HCT116 (cell line): Measurements from ENCODE around the gene PCDHGB3. TPM values are rescaled to one million over a fixed set of nuclear protein-coding genes. Genes with fewer than 3 reads are reported as not detected.
"Not testable (repeated sequence)": the region's sequence is repeated elsewhere in the genome, so short reads cannot be mapped to it uniquely, and the experiment has no call there.

Experiments
- ATAC-seq: fragments of 200-7000 bp; cut with Tn5 transposase; 2 replicates; pipeline ENCODE4 v1.9.1; 2020; ENCODE audit warnings: mild to moderate bottlenecking, moderate library complexity
- BruUV-seq: library from RNA; stranded (reverse); fragments of 400-500 nt; replicated peaks from 2 replicates; lab custom pipeline; 2021; lab: Mats Ljungman, UMichigan
- CTCF ChIA-PET: fragments of 300-600 bp; sonication (Branson Sonifier 250); formaldehyde crosslinking; loops from one replicate; lab custom pipeline; 2021; ENCODE audit warnings: antibody characterized with exemption; lab: Charles Lee
- POLR2A ChIA-PET: fragments of 300-600, 350-600 bp; sonication (Branson Sonifier 250); formaldehyde crosslinking; loops from one replicate; lab custom pipeline; 2021; ENCODE audit warnings: antibody characterized with exemption; lab: Charles Lee
- RAD21 ChIA-PET, 2 experiments: fragments of 300-600 bp; sonication (Branson Sonifier 250); formaldehyde crosslinking; loops; one replicate each; lab custom pipeline; 2023; ENCODE audit warnings: low total read pairs in 2 of 2; ENCODE audit not compliant: uncharacterized antibody in 2 of 2, unreplicated experiment in 2 of 2, low non-redundant PET in 1 of 2; lab: Charles Lee
- DNase-seq: peaks from one replicate; pipeline ENCODE4 v3.0.0-alpha.2; 2010; ENCODE audit warnings: low read depth, low spot score
- H2AFZ ChIP-seq: fragments of 200-600 bp; shearing (Covaris generic), sonication (generic); 2 replicates; pipeline ENCODE4 v1.6.1; 2017; ENCODE audit warnings: low read depth, mixed run types, mixed read lengths, antibody characterized with exemption, low read length; ENCODE audit not compliant: poor library complexity, severe bottlenecking
- H3K27ac ChIP-seq: 2 replicates; pipeline ENCODE4 v1.5.1; 2012; ENCODE audit warnings: low read depth, low read length
- H3K27me3 ChIP-seq: fragments of 200-600 bp; sonication (generic); 2 replicates; pipeline ENCODE4 v1.6.1; 2016; ENCODE audit warnings: mixed run types, low read length, mixed read lengths; ENCODE audit not compliant: insufficient read depth
- H3K36me3 ChIP-seq, 2 experiments: fragments of 200-500 bp in 1 of 2; fragments of 200-600 bp in 1 of 2; sonication (Bioruptor generic) in 1 of 2; sonication (generic) in 1 of 2; 2 replicates each; pipeline versions ENCODE4 v1.5.1 to v1.6.1; 2014 to 2016; ENCODE audit warnings: low read length in 2 of 2, inconsistent platforms in 1 of 2, mixed read lengths in 1 of 2, mixed run types in 1 of 2; ENCODE audit not compliant: insufficient read depth in 2 of 2, control insufficient read depth in 1 of 2
- H3K4me1 ChIP-seq, 2 experiments: fragments of 200-600 bp in 1 of 2; sonication (generic) in 1 of 2; 2 replicates each; pipeline versions ENCODE4 v1.5.1 to v1.6.1; 2012 to 2017; ENCODE audit warnings: low read length in 2 of 2, inconsistent platforms in 1 of 2, mild to moderate bottlenecking in 1 of 2, mixed read lengths in 1 of 2, mixed run types in 1 of 2, moderate library complexity in 1 of 2; ENCODE audit not compliant: insufficient read depth in 2 of 2, control insufficient read depth in 1 of 2
- H3K4me2 ChIP-seq: fragments of 200-600 bp; sonication (generic); 2 replicates; pipeline ENCODE4 v1.6.1; 2017; ENCODE audit warnings: mixed run types, low read length, mixed read lengths
- H3K4me3 ChIP-seq, 2 experiments: fragments of 200-600 bp in 1 of 2; sonication (generic) in 1 of 2; replicated peaks in 1 of 2; 2 replicates each; pipeline ENCODE4 v1.5.1; 2011 to 2016; ENCODE audit warnings: low read length in 2 of 2, control low read depth in 1 of 2, low read depth in 1 of 2, mild to moderate bottlenecking in 1 of 2, mixed read lengths in 1 of 2, mixed run types in 1 of 2
- H3K79me2 ChIP-seq: fragments of 200-600 bp; sonication (generic); 2 replicates; pipeline ENCODE4 v1.6.1; 2017; ENCODE audit warnings: mild to moderate bottlenecking, mixed run types, low read length, moderate library complexity, mixed read lengths; ENCODE audit not compliant: insufficient read depth
- H3K9ac ChIP-seq: fragments of 200-600 bp; sonication (generic); 2 replicates; pipeline ENCODE4 v1.6.1; 2016; ENCODE audit warnings: low read length, mixed read lengths
- H3K9me2 ChIP-seq: fragments of 200-600 bp; sonication (generic), shearing (Covaris generic); 2 replicates; pipeline ENCODE4 v1.6.1; 2017; ENCODE audit warnings: mixed run types, mild to moderate bottlenecking, moderate library complexity; ENCODE audit not compliant: insufficient read depth
- H3K9me3 ChIP-seq, 2 experiments: fragments of 200-500 bp in 1 of 2; fragments of 200-600 bp in 1 of 2; sonication (Bioruptor generic) in 1 of 2; sonication (generic) in 1 of 2; 2 replicates each; pipeline ENCODE4 v1.6.1; 2014 to 2017; ENCODE audit warnings: low read length in 2 of 2, mixed read lengths in 2 of 2, inconsistent platforms in 1 of 2, low read depth in 1 of 2, mild to moderate bottlenecking in 1 of 2, mixed run types in 1 of 2, moderate library complexity in 1 of 2; ENCODE audit not compliant: control insufficient read depth in 1 of 2, insufficient read depth in 1 of 2
- H4K20me1 ChIP-seq: fragments of 200-600 bp; sonication (generic), shearing (Covaris generic); 2 replicates; pipeline ENCODE4 v1.6.1; 2017; ENCODE audit warnings: mixed run types, mild to moderate bottlenecking, moderate library complexity; ENCODE audit not compliant: insufficient read depth
- EZH2phosphoT487 ChIP-seq: fragments of 200-600 bp; IDR thresholded peaks from 2 replicates; pipeline ENCODE4 v1.6.1; 2018; ENCODE audit warnings: antibody characterized with exemption, borderline replicate concordance
- JUND ChIP-seq: IDR thresholded peaks from 2 replicates; pipeline ENCODE4 v1.6.1; 2012
- POLR2A ChIP-seq: IDR thresholded peaks from 2 replicates; pipeline ENCODE4 v1.7.0; 2011; ENCODE audit warnings: borderline replicate concordance; ENCODE audit not compliant: insufficient read depth, insufficient read length; ENCODE audit errors: extremely low read depth
- POLR2AphosphoS5 ChIP-seq: IDR thresholded peaks from 2 replicates; pipeline ENCODE4 v1.6.1; 2011; ENCODE audit warnings: mild to moderate bottlenecking, low read depth, low read length, moderate library complexity
- RAD21 ChIP-seq: IDR thresholded peaks from 2 replicates; pipeline ENCODE4 v1.6.1; 2012; ENCODE audit warnings: low read depth, mild to moderate bottlenecking
- SP1 ChIP-seq: IDR thresholded peaks from 2 replicates; pipeline ENCODE4 v1.6.1; 2012; ENCODE audit warnings: low read depth
- SRF ChIP-seq: IDR thresholded peaks from 2 replicates; pipeline ENCODE4 v1.6.1; 2012; ENCODE audit warnings: low read depth
- intact Hi-C: fragments of 100-400 bp; cut with micrococcal nuclease; formaldehyde crosslinking; loops from 2 replicates; pipeline ENCODE4 v1.10.0; 2022
- total RNA-seq: library from RNA; stranded (reverse); gene quantifications from one replicate; pipeline ENCODE4 v1.2.1, GENCODE V29; 2021; ENCODE audit not compliant: unreplicated experiment
- TF ChIP-seq, protein P1 (sequence below), 3 experiments: fragments of 200-600 bp in 1 of 3; sonication (generic) in 1 of 3; IDR thresholded peaks in 2 of 3; conservative IDR thresholded peaks in 1 of 3; 2 replicates each; pipeline ENCODE4 v1.5.1; 2012 to 2017; ENCODE audit warnings: low read depth in 2 of 3, low read length in 2 of 3, antibody characterized with exemption in 1 of 3, borderline replicate concordance in 1 of 3, control low read depth in 1 of 3, mild to moderate bottlenecking in 1 of 3, mixed read lengths in 1 of 3, mixed run types in 1 of 3, moderate library complexity in 1 of 3; ENCODE audit not compliant: insufficient read depth in 1 of 3

The PCDHGB3 gene
- total RNA-seq, 1 experiment from 2014 or later, result 0.10 TPM

DNA sequence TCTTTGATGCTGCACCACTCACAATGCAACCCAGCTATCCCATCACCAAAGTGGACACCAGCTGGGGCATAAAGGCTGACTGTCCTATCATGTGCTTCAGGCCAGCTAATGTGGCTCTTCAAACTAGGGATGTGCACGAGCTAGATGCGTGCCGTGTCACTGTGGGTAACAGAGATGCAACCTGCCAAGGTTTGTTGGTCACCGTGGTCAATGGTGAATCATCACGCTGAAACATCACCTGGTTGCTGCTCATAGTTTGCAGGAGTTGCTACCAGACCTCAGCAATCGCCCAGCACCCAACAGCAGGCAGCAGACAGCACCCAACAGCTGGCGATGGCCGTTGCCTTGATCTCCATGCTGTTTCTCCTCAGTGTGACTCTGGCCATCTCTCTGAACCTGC is 41.8 kb upstream of the PCDHGB3 start:
- Histone ChIP-seq H3K9me3 (no peaks in the 10 kb centered on the region), H3K27ac (no peak overlapping the region), H3K36me3 (no peaks in the 10 kb centered on the region), H3K9ac (no peak overlapping the region), H3K27me3 (no peaks in the 10 kb centered on the region), H3K4me1 (no peaks in the 10 kb centered on the region), H4K20me1 (no peaks in the 10 kb centered on the region), H2AFZ (no peak overlapping the region), H3K4me3 (no peak overlapping the region), H3K4me2 (no peak overlapping the region), H3K9me2 (no peaks in the 10 kb centered on the region), H3K79me2 (no peaks in the 10 kb centered on the region)
- BruUV-seq, result no TSS peak
- TF ChIP-seq SRF, result no peak
- no peak for TF ChIP-seq SP1
- no peak for TF ChIP-seq POLR2AphosphoS5
- TF ChIP-seq, protein P1, sequence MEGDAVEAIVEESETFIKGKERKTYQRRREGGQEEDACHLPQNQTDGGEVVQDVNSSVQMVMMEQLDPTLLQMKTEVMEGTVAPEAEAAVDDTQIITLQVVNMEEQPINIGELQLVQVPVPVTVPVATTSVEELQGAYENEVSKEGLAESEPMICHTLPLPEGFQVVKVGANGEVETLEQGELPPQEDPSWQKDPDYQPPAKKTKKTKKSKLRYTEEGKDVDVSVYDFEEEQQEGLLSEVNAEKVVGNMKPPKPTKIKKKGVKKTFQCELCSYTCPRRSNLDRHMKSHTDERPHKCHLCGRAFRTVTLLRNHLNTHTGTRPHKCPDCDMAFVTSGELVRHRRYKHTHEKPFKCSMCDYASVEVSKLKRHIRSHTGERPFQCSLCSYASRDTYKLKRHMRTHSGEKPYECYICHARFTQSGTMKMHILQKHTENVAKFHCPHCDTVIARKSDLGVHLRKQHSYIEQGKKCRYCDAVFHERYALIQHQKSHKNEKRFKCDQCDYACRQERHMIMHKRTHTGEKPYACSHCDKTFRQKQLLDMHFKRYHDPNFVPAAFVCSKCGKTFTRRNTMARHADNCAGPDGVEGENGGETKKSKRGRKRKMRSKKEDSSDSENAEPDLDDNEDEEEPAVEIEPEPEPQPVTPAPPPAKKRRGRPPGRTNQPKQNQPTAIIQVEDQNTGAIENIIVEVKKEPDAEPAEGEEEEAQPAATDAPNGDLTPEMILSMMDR (IDR thresholded peaks at IDR 0.05 in 2 of 3, conservative IDR thresholded peaks at IDR 0.05 in 1 of 3; ENCODE audit: borderline replicate concordance in 1 of 3, insufficient read depth in 1 of 3, low read depth in 2 of 3, low read length in 2 of 3), result no peak
- no peak for TF ChIP-seq POLR2A
- DNase-seq (no peak), ATAC-seq (no peak)
- intact Hi-C loops, result no loop called here
- ChIA-PET POLR2A (no interaction called here), RAD21 (no interaction called here), CTCF (interaction anchor here (1.7 kb wide), 1 partner anchor 8 kb away, joined by 6 read pairs; the partner anchor contains the start of gene TAF7)

DNA sequence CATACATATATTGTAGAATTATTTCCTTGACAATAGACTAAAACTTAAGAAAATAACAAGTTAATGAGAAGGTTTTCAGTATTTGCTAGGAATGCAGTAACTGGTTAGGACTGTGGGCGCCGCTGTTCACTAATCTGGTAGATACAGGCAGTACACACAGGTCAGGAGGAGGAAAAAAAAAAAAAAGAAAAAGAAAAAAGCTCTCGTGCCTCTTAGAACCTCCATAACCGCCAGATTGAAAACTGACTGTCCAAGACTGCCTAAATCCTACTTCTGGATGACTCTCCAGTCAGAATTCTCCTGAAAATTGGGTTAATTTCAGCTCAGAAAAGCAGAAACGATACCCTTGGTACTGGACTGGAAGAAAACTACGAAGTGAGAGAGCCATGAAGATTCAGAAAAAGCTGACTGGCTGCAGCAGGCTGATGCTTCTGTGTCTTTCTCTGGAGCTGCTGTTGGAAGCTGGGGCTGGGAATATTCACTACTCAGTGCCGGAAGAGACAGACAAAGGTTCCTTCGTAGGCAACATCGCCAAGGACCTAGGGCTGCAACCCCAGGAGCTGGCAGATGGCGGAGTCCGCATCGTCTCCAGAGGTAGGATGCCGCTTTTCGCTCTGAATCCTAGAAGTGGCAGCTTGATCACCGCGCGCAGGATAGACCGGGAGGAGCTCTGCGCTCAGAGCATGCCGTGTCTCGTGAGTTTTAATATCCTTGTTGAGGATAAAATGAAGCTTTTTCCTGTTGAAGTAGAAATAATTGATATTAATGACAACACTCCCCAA is 39.6 kb upstream of the PCDHGB3 start, which contains the start of gene PCDHGA1:
PCDHGA1 (plus strand) TSS at position 216 of the 782 bp plus-strand sequence.
- no peak within 1 kb of the TSS for H3K4me3 ChIP-seq
- no peaks in the 10 kb centered on the region for H3K36me3 ChIP-seq
- BruUV-seq, result no TSS peak
- ATAC-seq (0 out of 2 replicates have a peak, but pooled peaks have one; percentile 49), DNase-seq (no peak)
- intact Hi-C loops, result no loop called here
- H4K20me1 ChIP-seq, result no peaks in the 10 kb centered on the region
- POLR2A ChIA-PET, result no interaction called here
- no peaks in the 10 kb centered on the region for H3K27me3 ChIP-seq
- H3K9ac ChIP-seq, result no peak within 1 kb of the TSS
- H3K9me3 ChIP-seq, result no peaks in the 10 kb centered on the region
- no peak within 1 kb of the TSS for H3K27ac ChIP-seq
- H3K79me2 ChIP-seq, result no peaks in the 10 kb centered on the region
- H2AFZ ChIP-seq, result no peak within 1 kb of the TSS
- no peak within 1 kb of the TSS for H3K4me2 ChIP-seq
- RAD21 ChIA-PET, result no interaction called here
- CTCF ChIA-PET, result interaction anchor here (0.7 to 1.5 kb wide), 2 partner anchors 227 to 233 kb away, joined by 3 read pairs; no protein-coding TSS in a partner anchor
- H3K4me1 ChIP-seq, result no peaks in the 10 kb centered on the region
- no peaks in the 10 kb centered on the region for H3K9me2 ChIP-seq
- TF ChIP-seq EZH2phosphoT487 (no peak), JUND (no peak), RAD21 (peak; percentile 16; the same call in 1 of the 2 replicates)
- TF ChIP-seq, protein P1 (IDR thresholded peaks at IDR 0.05 in 2 of 3, conservative IDR thresholded peaks at IDR 0.05 in 1 of 3; ENCODE audit: borderline replicate concordance in 1 of 3, insufficient read depth in 1 of 3, low read depth in 2 of 3, low read length in 2 of 3), result peak in 2 of 3 experiments; percentile 17 to 39; a peak in 3 of 6 replicates
- TF ChIP-seq, all 23 proteins: peak for 2

DNA sequence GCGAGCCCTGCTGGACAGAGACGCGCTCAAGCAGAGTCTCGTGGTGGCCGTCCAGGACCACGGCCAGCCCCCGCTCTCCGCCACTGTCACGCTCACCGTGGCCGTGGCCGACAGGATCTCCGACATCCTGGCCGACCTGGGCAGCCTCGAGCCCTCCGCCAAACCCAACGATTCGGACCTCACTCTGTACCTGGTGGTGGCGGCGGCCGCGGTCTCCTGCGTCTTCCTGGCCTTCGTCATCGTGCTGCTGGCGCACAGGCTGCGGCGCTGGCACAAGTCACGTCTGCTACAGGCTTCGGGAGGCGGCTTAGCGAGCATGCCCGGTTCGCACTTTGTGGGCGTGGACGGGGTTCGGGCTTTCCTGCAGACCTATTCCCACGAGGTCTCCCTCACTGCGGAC is 37.5 kb upstream of the PCDHGB3 start:
- ATAC-seq, H3K9me2 ChIP-seq, BruUV-seq, H3K9ac ChIP-seq, H3K36me3 ChIP-seq, H4K20me1 ChIP-seq, CTCF ChIA-PET, DNase-seq, H2AFZ ChIP-seq, H3K4me2 ChIP-seq, POLR2A ChIA-PET, H3K27me3 ChIP-seq, H3K27ac ChIP-seq, H3K4me1 ChIP-seq, H3K9me3 ChIP-seq, RAD21 ChIA-PET, H3K4me3 ChIP-seq, intact Hi-C loops, H3K79me2 ChIP-seq: not testable (repeated sequence)
